ENCODE measurements around the gene ADAMTSL5.

Gene ADAMTSL5

GRCh38 chr19:1495051-1495798 is 17.6 kb downstream of the ADAMTSL5 start:
- FAIRE-seq: no peak

DNA sequence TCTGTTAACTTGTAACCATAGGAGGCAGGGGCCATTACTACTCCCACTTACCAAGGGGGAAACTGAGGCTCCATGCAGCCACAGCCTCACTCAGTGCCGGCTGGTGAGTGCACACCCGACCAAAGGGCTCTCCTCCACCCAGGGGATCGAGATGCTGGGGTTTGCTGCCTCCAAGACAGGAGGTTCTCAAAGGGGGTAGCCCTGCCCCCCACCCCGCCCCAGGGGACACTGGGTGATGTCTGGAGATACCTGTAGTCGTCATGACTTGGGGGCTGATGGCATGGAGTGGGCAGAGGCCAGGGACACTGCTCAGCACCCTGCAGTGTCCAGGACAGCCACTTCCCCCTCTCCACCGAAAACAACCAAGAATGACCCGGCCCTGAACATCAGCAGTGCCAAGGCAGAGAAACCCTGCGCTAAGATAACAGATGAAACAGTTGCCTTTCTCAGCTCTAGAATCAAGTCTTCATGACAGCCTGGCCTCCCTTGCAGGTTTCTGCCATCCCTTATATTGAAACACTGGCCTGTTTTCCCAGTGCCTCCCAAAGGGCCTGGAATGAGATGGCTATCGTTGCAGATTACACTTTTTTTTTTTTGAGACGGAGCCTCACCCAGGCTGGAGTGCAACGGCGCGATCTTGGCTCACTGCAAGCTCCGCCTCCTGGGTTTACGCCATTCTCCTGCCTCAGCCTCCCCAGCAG is 18.6 kb downstream of the ADAMTSL5 start:
- no peak for FAIRE-seq

- FAIRE-seq: no peak
These were observed 20.3 kb downstream of the ADAMTSL5 start for GRCh38 chr19:1492474-1493006.

- FAIRE-seq: no peak
These were observed 21.0 kb downstream of the ADAMTSL5 start for GRCh38 chr19:1491849-1492170.

DNA sequence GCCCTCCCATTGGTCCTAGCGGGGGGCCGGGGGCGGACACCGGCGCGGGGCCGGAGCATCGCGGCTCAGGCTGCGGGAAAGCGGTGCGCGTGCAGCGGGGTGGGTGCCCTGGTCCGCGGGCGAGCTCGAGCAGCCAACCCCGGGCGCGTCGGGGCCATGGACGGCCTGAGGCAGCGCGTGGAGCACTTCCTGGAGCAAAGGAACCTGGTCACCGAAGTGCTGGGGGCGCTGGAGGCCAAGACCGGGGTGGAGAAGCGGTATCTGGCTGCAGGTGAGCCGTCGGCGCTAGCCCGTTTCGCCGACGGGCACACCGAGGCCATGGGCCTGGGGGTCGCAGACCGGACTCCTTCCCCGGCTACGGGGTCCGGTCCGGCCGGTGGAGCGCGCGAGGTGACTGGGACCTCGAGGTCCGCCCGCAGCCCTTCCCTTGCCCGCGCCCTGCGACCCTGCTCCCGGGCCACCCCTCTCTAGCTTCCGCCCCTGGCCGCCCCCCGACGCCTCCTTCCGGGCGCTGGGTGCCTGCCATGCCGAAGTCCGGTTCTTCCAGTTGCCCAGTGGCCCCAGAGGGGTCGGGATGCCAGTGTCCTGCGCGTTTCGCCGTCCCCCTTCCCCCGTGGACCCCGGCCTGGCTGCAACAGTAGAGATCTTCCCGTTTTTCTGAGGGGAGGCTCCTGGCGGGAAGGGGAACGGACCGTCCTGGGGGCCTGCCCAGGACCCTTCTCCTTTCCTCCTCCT is 21.5 kb downstream of the ADAMTSL5 start, which contains the start of gene REEP6:
REEP6 (plus strand) TSS at position 68 of the 735 bp plus-strand sequence; CDS start at position 157, 89 bp downstream.
- FAIRE-seq: no peak

DNA sequence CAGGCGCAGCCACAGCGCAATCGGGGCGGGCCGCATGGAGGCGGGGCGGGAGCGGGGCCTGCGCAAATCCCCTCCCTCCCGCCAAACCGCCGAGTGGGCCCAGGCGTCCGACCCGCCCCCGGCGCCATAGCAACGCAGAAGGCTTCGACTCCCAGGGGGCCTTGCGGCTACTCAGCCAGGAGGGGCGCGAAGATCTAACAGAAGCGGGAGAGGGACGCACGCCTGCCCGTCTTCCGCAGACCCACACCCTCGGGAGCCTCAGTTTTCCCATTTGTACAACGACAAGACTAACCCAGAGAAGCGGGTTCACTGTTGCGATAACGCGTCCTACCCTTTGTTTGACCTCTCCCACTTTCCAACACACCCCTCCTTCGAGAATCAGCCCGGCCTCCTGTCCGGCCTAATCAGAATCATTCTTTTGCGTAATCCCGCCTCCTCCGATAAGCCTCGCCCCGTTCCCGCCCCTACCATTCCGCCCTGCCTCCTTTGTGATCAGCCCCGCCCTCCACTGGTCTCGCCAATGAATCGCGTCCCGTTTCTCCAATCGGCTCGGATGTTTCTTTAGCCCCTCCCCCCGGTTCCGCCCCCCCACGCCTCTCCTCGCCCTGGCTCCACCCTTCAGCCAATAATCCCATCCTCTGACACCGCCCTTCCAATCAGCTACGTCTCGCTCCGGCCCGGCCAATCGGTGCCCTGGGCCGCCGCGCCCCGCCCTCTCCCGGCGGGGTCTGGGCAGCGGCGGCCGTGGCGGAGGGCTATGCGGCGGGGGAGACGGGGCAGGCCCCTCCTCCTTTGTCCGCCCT is 22.3 kb downstream of the ADAMTSL5 start, which contains the start of gene PCSK4:
PCSK4 (minus strand) TSS at position 40 of the 803 bp plus-strand sequence; CDS start at position 36, 4 bp downstream.
- peak; percentile 31 for FAIRE-seq

GRCh38 chr19:1489463-1490310 is 23.1 kb downstream of the ADAMTSL5 start:
- FAIRE-seq: no peak

- no peak for FAIRE-seq
These were observed 24.6 kb downstream of the ADAMTSL5 start for GRCh38 chr19:1488282-1488601.

GRCh38 chr19:1487576-1488281 is 25.1 kb downstream of the ADAMTSL5 start:
- FAIRE-seq: no peak

- FAIRE-seq: no peak
These were observed 25.9 kb downstream of the ADAMTSL5 start for GRCh38 chr19:1486720-1487575.

DNA sequence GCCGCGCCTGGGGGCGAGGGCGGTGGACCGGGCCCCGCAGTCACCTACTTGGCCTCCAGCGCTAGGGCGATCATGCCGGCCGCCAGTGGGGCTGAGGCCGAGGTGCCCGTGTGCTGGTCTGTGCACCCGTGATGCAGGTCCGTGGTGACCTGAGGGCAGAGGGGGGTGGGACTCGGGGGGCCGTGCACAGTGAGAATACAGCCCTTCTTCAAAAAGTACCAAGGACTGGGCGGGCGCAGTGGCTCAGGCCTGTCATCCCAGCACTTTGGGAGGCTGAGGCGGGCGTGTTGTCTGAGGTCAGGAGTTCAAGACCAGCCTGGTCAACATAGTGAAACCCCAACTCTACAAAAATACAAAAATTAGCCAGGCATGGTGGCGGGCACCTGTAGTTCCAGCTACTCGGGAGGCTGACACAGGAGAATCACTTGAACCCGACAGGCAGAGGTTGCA is 28.8 kb downstream of the ADAMTSL5 start:
- FAIRE-seq: no peak

DNA sequence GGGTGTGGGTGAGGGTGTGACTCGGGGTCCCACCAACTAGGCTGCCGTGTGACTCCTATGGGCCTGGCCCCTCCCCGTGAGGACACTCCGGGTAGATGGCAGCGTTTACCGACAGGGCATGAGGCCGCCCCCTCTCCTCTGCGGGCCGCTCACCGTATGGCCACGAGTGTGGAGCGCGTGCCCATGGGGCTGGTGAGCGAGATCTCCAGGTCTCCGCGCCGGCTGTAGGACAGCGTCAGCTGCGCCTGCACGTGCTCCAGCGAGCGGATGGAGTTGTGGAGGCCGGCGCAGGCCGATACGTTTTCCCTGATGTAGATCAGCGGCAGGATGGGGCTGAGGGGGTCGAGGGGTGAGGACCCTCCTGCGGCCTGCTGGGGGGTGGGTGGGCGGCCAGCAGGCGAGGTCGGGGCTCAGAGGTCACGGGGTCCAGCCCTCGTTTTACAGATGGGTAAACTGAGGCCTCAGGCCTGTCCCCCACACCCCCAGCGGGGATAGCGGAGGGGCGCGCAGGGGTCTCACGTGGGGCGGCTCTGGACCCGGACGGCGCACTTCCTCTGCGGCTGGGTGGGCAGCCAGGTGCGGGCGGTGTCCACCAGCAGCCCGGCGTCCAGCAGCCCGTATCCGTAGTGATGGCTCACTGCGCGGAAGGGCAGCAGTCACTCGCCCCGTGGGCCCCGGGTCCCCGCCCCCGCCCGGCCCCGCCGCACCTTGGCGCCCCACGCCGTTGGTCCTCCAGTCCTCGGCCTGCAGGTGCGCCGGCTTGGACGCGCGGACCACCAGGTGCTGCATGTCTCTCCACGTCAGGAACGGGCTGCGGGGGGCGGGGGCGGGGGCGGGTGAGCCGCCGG is 29.5 kb downstream of the ADAMTSL5 start:
- no peak for FAIRE-seq

DNA sequence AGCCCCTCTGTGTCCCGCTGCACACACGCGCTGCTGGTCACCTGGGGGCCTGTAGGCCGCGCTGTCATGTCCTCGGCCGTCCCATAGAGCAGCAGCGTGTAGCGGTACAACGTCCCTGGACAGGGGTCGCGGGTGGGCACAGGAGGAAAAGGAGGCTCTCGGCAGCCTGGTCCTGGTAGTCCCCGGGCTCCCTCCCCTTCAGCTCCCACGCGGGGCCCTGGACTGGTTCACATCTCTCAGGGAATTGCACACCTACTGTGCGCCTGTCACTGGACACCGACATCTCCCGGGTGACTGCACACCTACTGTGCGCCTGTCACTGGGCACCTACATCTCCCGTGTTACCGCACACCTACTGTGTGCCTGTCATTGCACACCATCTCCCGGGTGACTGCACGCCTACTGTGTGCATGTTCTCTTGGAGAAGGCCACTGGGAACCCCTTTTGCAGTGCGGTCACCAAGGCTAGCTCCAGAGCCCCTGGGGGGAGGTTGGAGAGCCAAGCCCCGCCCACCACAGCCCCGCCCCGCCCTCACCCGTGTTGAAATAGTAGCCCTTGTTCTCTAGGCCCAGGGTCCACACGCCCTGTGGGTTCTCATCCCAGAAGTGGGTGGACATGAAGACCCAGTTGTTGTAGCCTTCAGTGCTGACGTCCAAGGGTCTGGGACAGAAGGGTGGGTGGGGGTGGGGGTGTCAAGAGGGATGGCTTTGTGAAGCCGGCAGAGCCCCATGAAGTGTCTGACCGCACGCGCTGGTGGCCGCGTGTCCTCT is 30.3 kb downstream of the ADAMTSL5 start:
- FAIRE-seq: no peak

DNA sequence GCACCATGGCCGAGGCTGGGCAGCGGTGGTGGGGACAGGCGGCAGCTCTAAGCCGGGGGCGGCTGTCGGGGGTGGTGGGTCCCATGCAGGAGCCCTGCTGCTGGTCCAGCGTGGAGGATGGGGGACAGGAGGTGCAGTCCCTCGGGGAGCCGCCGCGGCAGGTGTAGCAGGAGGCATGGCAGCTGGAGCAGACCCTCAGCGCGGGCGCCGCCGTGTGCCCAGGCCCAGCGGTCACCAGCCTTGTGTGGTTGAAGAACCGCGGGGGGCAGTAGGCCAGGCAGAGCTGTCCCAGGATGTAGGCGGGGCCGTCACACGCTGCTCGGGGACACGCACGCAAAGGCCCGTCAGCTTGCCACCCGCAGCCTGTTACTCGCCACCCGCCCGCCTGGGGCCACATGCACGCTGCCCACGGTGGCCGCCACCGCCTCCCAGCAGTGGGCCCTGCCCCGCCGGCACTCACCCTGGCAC is 30.9 kb downstream of the ADAMTSL5 start:
- no peak for FAIRE-seq

GRCh38 chr19:1481224-1481892 is 31.5 kb downstream of the ADAMTSL5 start:
- no peak for FAIRE-seq

GRCh38 chr19:1478934-1479707 is 33.7 kb downstream of the ADAMTSL5 start, which contains the start of gene C19orf25:
TSS of gene C19orf25 (minus strand) at chr19:1479215. CDS start at chr19:1478903, 312 bp downstream.
- peak; percentile 72 for FAIRE-seq

Data from colon (tissue), 2 donors.